NCI-H2196 (cell line): ENCODE data around the gene UBAP2L.
"Not testable (repeated sequence)": the region's sequence is repeated elsewhere in the genome, so short reads cannot be mapped to it uniquely, and the experiment has no call there.

ENCODE experiments used
- DNase-seq: peaks from one replicate; lab custom pipeline; 2025; ENCODE audit not compliant: unreplicated experiment; lab: John Stamatoyannopoulos, UW

UBAP2L gene

DNA sequence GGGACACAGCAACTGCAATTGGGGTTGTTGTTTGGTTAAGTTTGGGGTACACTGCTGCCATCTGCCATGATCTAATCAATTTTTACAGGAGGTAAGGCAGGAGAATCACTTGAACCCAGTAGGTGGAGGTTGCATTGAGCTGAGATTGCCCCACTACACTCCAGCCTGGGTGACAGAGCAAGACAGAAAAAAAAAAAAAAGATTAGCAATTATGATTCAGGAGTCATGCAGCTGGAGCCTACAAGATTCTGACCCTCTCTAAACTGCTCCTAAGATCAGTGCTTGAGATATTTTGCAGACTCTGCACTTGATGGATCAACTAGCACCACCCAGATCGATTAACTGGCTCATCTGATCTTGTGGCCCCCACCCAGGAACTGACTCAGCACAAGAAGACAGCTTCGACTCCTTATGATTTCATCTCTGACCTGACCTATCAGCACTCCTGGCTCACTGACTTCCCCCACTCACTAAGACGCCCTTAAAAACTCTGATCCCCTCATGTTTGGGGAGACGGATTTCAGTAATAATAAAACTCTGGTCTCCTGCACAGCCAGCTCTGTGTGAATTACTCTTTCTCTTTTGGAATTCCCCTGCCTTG, 87.0 kb downstream of the UBAP2L start:
- not testable (repeated sequence) for DNase-seq

DNA sequence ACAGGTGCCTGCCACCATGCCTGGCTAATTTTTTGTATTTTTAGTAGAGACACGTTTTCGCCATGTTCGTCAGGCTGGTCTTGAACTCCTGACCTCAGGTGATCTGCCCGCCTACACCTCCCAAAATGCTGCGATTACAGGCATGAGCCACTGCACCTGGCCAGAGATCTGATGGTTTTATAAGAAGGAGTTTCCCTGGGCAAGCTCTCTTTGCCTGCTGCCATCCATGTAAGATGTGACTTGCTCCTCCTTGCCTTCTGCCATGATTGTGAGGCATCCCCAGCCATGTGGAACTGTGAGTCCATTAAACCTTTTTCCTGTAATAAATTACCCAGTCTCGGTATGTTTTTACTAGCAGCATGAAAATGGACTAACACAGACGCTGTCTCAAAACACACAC, 88.4 kb downstream of the UBAP2L start:
- not testable (repeated sequence) for DNase-seq

DNA sequence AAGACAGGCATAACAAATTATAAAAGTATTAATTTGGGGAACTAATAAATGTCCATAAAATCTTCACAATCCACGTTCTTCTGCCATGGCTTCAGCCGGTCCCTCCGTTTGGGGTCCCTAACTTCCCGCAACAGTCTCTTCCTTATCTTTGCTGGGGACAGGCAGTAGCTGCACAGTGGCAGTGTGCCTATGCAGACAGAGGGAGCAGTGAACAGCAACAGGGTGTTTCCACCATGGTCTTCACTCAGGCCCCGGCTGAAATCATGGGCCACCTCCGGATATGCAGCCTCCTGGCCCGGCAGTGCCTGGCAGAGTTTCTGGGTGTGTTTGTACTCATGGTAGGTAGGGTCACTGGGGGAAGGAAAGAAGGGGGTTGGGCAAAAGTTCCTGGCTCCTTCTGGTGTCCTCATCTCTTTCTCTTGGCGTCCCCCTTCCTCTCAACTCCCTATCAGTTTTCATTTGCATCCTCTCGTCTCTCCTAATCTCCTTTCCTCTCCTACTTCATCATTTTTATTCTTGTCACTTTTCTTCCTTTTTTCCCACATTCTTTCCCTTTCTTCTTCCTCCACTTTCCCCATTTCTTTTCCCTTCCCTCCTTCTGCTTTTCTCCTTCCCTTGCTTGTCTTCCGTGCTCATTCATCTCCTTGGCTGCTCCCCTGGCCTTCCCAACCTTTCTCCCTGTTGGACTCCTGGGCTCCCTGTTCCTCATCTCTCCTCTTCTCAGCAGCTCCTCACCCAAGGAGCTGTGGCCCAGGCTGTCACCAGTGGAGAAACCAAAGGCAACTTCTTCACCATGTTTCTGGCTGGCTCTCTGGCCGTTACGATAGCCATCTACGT, 91.7 kb downstream of the UBAP2L start:
- not testable (repeated sequence) for DNase-seq

GRCh38 chr1:154313066-154313356, 92.3 kb downstream of the UBAP2L start:
- DNase-seq: no peak

GRCh38 chr1:154314226-154314625, 93.5 kb downstream of the UBAP2L start:
- not testable (repeated sequence) for DNase-seq

DNA sequence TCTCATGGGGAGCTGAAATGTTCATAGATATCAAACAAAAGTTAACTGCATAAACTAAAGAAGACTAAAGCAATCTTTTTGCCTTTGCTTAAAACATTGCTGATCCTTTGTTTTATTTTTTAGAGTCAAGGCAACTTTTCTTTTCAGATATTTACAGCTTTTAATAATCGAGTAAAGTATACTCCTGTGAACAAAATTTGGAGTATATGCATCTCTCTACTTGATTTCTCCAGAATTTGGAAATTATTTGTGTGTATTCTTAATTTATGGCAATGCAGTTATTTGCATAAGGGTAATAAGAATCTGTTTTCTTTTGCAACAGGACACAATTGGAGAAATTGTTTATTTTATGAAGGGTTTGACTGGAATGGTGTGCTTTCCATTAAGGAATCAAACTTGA, 95.9 kb downstream of the UBAP2L start:
- DNase-seq: no peak

GRCh38 chr1:154318386-154318785, 97.6 kb downstream of the UBAP2L start:
- DNase-seq: no peak
